Measurements from ENCODE around the gene CCDC24. TPM values are rescaled to one million over a fixed set of nuclear protein-coding genes. Genes with fewer than 3 reads are reported as not detected.
A peak's percentile ranks its signal among the peaks of the same experiment; 100 is the strongest.

CCDC24 gene
- total and polyA plus RNA-seq, 9 of the 15 experiments (the other 6 are each of a cell fraction or from before 2014, with no cell fraction given): 0.31 to 4.5 (median 1.5) TPM

GRCh38 chr1:43974443-43975248 is 16.8 kb upstream of the CCDC24 start, which contains the start of gene ATP6V0B (continued):
- 0 out of 2 replicates have a peak, but pooled peaks have one; percentile 34 for TF ChIP-seq BCOR (IDR thresholded peaks at IDR 0.05)
- TF ChIP-seq MEF2A (IDR thresholded peaks at IDR 0.05; ENCODE audit: control insufficient read depth, low read depth, low read length): no peak
- TF ChIP-seq ZSCAN32 (CRISPR knock-in tag; IDR thresholded peaks at IDR 0.05): no peak
- TF ChIP-seq GTF3C2 (IDR thresholded peaks at IDR 0.05; ENCODE audit: borderline replicate concordance, extremely low read depth, insufficient read length): no peak
- no peak for TF ChIP-seq MBD1 (CRISPR knock-in tag; IDR thresholded peaks at IDR 0.05)
- TF ChIP-seq FOXP1 (CRISPR knock-in tag; IDR thresholded peaks at IDR 0.05): peak; percentile 90
- TF ChIP-seq ELK3 (CRISPR knock-in tag; IDR thresholded peaks at IDR 0.05): peak; percentile 34; the same call in 1 of the 2 replicates
- TF ChIP-seq MCM2 (IDR thresholded peaks at IDR 0.05; ENCODE audit: low read depth): no peak
- no peak for TF ChIP-seq NCOA2 (IDR thresholded peaks at IDR 0.05; ENCODE audit: partially characterized antibody in 2 of 2)
- TF ChIP-seq TARDBP (IDR thresholded peaks at IDR 0.05): peak; percentile 69
- TF ChIP-seq STAT5B (CRISPR knock-in tag; IDR thresholded peaks at IDR 0.05): no peak
- peak; percentile 49 for TF ChIP-seq ERF (CRISPR knock-in tag; IDR thresholded peaks at IDR 0.05)
- no peak for TF ChIP-seq FOXA1 (IDR thresholded peaks at IDR 0.05; ENCODE audit: borderline replicate concordance)
- no peak for TF ChIP-seq CHD1 (IDR thresholded peaks at IDR 0.05; ENCODE audit: low read length)
- TF ChIP-seq ZNF165 (CRISPR knock-in tag; IDR thresholded peaks at IDR 0.05; ENCODE audit: borderline replicate concordance): peak; percentile 64; the same call in 1 of the 2 replicates
- no peak for TF ChIP-seq KAT7 (CRISPR knock-in tag; IDR thresholded peaks at IDR 0.05; ENCODE audit: borderline replicate concordance)
- peak; percentile 35; the same call in 1 of the 2 replicates for TF ChIP-seq FOSL1 (tag; conservative IDR thresholded peaks at IDR 0.05)
- TF ChIP-seq ZNF583 (CRISPR knock-in tag; IDR thresholded peaks at IDR 0.05): no peak; the same call in 1 of the 2 replicates
- TF ChIP-seq MYC (IDR thresholded peaks at IDR 0.05; ENCODE audit: low read depth, low read length): peak; percentile 92
- TF ChIP-seq MYC (CRISPR knock-in tag; IDR thresholded peaks at IDR 0.05; ENCODE audit: borderline replicate concordance, low read depth): peak; percentile 70; the same call in 1 of the 2 replicates
- TF ChIP-seq RNF2 (IDR thresholded peaks at IDR 0.05): 0 out of 2 replicates have a peak, but pooled peaks have one; percentile 67
- TF ChIP-seq MXD1 (CRISPR knock-in tag; IDR thresholded peaks at IDR 0.05; ENCODE audit: borderline replicate concordance, poor library complexity, severe bottlenecking): peak; percentile 80
- peak in 1 of 2 experiments; percentile 87; a peak in 1 of 4 replicates for TF ChIP-seq KDM4B (IDR thresholded peaks at IDR 0.05; ENCODE audit: borderline replicate concordance in 2 of 2, low read depth in 1 of 2)
